Left cardiac atrium (tissue), 4 donors: ENCODE results near the gene CCSER1. TPM values are rescaled to one million over a fixed set of nuclear protein-coding genes. Genes with fewer than 3 reads are reported as not detected.
"Not testable (repeated sequence)": the region's sequence is repeated elsewhere in the genome, so short reads cannot be mapped to it uniquely, and the experiment has no call there.

Experiments used
- ATAC-seq, 2 donors: fragments of 200-7000 bp; cut with Tn5 transposase; one replicate each; pipeline ENCODE4 v1.9.1; 2020; ENCODE audit warnings: mild to moderate bottlenecking in 2 of 2, moderate library complexity in 2 of 2
- DNase-seq: peaks from one replicate; pipeline ENCODE4 v3.0.0-alpha.2; 2020
- intact Hi-C, 2 donors: fragments of 100-400 bp; cut with DNase I; formaldehyde crosslinking; loops; one replicate each; pipeline versions ENCODE4 v1.14.1 to v1.15.1; 2022 to 2023
- total RNA-seq, 2 donors: library from RNA; stranded (reverse); fragmentation: NEBNext Ultra II Directional; extraction: Animal tissue kit (Norgen Biotek cat#: 25700); gene quantifications; one replicate each; pipeline ENCODE4 v1.2.1, GENCODE V29; 2021
- donor health status: DM: no; HTN: yes; CAD: no.
- donor health status: DM: no; HTN: yes; CAD: no; lungs with severe emphysema.
- donor health status: DM: yes; HTN: yes; CAD: no.
- donor health status: Dilated cardiomyopathy.

CCSER1 gene
- total RNA-seq, 2 donors from 2014 or later, result 9.6 to 12.3 TPM

GRCh38 chr4:91304292-91304691, 1177.1 kb downstream of the CCSER1 start:
- intact Hi-C loops, result no loop called here
- DNase-seq, result no peak
- no peak for ATAC-seq

GRCh38 chr4:91317434-91317833, 1190.2 kb downstream of the CCSER1 start:
- intact Hi-C loops, result no loop called here
- no peak for DNase-seq
- ATAC-seq, result no peak

- ATAC-seq (no peak), DNase-seq (no peak)
- intact Hi-C loops, result no loop called here
Observed at GRCh38 chr4:91319556-91320268, 1192.5 kb downstream of the CCSER1 start.

- DNase-seq (no peak), ATAC-seq (no peak)
- intact Hi-C loops, result no loop called here
Observed at GRCh38 chr4:91322961-91323360, 1195.8 kb downstream of the CCSER1 start.

- ATAC-seq (peak; percentile 30 to 68), DNase-seq (peak; percentile 18)
- intact Hi-C loops, result no loop called here
Observed at GRCh38 chr4:91325495-91325894, 1198.3 kb downstream of the CCSER1 start.

GRCh38 chr4:91326167-91326566, 1199.0 kb downstream of the CCSER1 start:
- intact Hi-C loops, ATAC-seq, DNase-seq: not testable (repeated sequence)

- intact Hi-C loops, result no loop called here
- no peak for DNase-seq
- no peak for ATAC-seq
Observed at GRCh38 chr4:91330555-91331137, 1203.5 kb downstream of the CCSER1 start.

GRCh38 chr4:91340822-91341221, 1213.6 kb downstream of the CCSER1 start:
- DNase-seq, result no peak
- ATAC-seq, result no peak
- intact Hi-C loops, result no loop called here

- ATAC-seq (no peak), DNase-seq (no peak)
- intact Hi-C loops, result no loop called here
Observed at GRCh38 chr4:91345632-91346031, 1218.4 kb downstream of the CCSER1 start.

GRCh38 chr4:91356496-91356895, 1229.3 kb downstream of the CCSER1 start:
- intact Hi-C loops, DNase-seq, ATAC-seq: not testable (repeated sequence)

GRCh38 chr4:91358016-91358415, 1230.8 kb downstream of the CCSER1 start:
- ATAC-seq, intact Hi-C loops, DNase-seq: not testable (repeated sequence)

GRCh38 chr4:91358621-91359020, 1231.4 kb downstream of the CCSER1 start:
- ATAC-seq, intact Hi-C loops, DNase-seq: not testable (repeated sequence)

GRCh38 chr4:91359041-91360031, 1232.1 kb downstream of the CCSER1 start:
- intact Hi-C loops, result no loop called here
- ATAC-seq, result no peak

GRCh38 chr4:91362125-91362524, 1234.9 kb downstream of the CCSER1 start:
- intact Hi-C loops, result no loop called here
- DNase-seq (no peak), ATAC-seq (no peak)

More at GRCh38 chr4:91359041-91360031, 1232.1 kb downstream of the CCSER1 start:
- no peak for DNase-seq

GRCh38 chr4:91366554-91366953, 1239.4 kb downstream of the CCSER1 start:
- DNase-seq, result no peak
- ATAC-seq, result no peak
- intact Hi-C loops, result no loop called here

GRCh38 chr4:91369116-91369515, 1241.9 kb downstream of the CCSER1 start:
- DNase-seq, result no peak
- intact Hi-C loops, result no loop called here
- ATAC-seq, result no peak

GRCh38 chr4:91373546-91373945, 1246.4 kb downstream of the CCSER1 start:
- DNase-seq (no peak), ATAC-seq (no peak)
- intact Hi-C loops, result no loop called here

- DNase-seq, ATAC-seq, intact Hi-C loops: not testable (repeated sequence)
Observed at GRCh38 chr4:91405431-91405830, 1278.2 kb downstream of the CCSER1 start.

GRCh38 chr4:91422011-91422410, 1294.8 kb downstream of the CCSER1 start:
- DNase-seq, result no peak
- no peak for ATAC-seq
- intact Hi-C loops, result no loop called here

GRCh38 chr4:91426725-91427124, 1299.5 kb downstream of the CCSER1 start:
- no peak for ATAC-seq
- intact Hi-C loops, result no loop called here
- no peak for DNase-seq
